Uterus (tissue), 2 donors: ENCODE data around the gene PDX1.

Experiments used
- POLR2A ChIP-seq, 2 donors: fragments of 450-650 bp; IDR thresholded peaks; one replicate each; pipeline ENCODE4 v1.6.1; 2016; ENCODE audit warnings: antibody characterized with exemption in 2 of 2, mild to moderate bottlenecking in 1 of 2, moderate library complexity in 1 of 2
- TF ChIP-seq, protein P1 (sequence below), 4 experiments: fragments of 200-600 bp in 2 of 4; fragments of 450-650 bp in 2 of 4; sonication (generic) in 2 of 4; IDR thresholded peaks; one replicate each; pipeline ENCODE4 v1.5.1; 2016 to 2019; ENCODE audit warnings: antibody characterized with exemption in 4 of 4, mild to moderate bottlenecking in 2 of 4, moderate library complexity in 1 of 4

DNA sequence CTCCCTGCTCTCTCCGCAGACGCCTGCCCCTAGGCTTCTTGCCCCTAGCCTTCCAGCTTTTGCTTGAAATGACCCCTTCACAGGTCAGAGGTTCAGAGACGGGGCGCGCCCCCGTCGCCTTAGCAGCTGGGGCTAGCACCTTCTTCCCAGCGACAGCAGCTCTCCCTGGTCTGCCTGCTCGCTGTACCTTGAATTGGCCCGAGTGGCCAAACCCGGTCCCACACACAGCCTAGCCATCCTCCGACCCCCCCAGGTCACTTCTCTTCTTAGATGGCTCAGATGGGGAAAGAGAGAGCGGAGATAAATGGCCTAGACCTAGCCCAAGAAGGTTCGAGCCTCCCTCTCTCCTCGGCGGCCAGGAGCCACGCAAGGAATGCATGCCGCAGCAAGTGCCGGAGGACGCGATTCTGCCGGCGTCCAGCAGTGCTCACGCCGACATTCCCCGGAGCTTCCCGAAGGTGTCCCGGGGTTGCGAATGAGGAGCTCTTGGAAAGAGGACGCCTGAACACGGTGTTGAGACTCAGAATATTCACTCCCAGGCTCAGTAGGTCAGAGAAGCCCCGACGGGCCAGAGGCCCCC is 48.0 kb downstream of the PDX1 start:
- TF ChIP-seq, protein P1, sequence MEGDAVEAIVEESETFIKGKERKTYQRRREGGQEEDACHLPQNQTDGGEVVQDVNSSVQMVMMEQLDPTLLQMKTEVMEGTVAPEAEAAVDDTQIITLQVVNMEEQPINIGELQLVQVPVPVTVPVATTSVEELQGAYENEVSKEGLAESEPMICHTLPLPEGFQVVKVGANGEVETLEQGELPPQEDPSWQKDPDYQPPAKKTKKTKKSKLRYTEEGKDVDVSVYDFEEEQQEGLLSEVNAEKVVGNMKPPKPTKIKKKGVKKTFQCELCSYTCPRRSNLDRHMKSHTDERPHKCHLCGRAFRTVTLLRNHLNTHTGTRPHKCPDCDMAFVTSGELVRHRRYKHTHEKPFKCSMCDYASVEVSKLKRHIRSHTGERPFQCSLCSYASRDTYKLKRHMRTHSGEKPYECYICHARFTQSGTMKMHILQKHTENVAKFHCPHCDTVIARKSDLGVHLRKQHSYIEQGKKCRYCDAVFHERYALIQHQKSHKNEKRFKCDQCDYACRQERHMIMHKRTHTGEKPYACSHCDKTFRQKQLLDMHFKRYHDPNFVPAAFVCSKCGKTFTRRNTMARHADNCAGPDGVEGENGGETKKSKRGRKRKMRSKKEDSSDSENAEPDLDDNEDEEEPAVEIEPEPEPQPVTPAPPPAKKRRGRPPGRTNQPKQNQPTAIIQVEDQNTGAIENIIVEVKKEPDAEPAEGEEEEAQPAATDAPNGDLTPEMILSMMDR (IDR thresholded peaks at IDR 0.05), result no peak
- TF ChIP-seq POLR2A (IDR thresholded peaks at IDR 0.05), result no peak
